SK-N-SH (cell line): ENCODE results near the gene TBC1D2. TPM values are rescaled to one million over a fixed set of nuclear protein-coding genes. Genes with fewer than 3 reads are reported as not detected.

ENCODE experiments used
- CTCF ChIA-PET: fragments of 300-600, 350-600 bp; formaldehyde crosslinking; extraction: SDS; loops from one replicate; lab custom pipeline; 2021; lab: Yijun Ruan, JAX
- POLR2A ChIA-PET: fragments of 350-600 bp; sonication (Branson Sonifier 250); formaldehyde crosslinking; extraction: SDS; loops from one replicate; lab custom pipeline; 2020; ENCODE audit warnings: antibody characterized with exemption, inconsistent platforms; lab: Yijun Ruan, JAX
- DNase-seq: peaks from one replicate; pipeline ENCODE4 v3.0.0; 2012
- H2AFZ ChIP-seq: fragments of 200-600 bp; sonication (generic); 2 replicates; pipeline ENCODE4 v1.8.1; 2016; ENCODE audit warnings: antibody characterized with exemption, mild to moderate bottlenecking, low read depth
- H3F3A ChIP-seq: fragments of 200-600 bp; sonication (generic); replicated peaks from 2 replicates; pipeline ENCODE3; 2016; ENCODE audit warnings: antibody characterized with exemption, mild to moderate bottlenecking; ENCODE audit not compliant: insufficient read depth
- H3K27ac ChIP-seq, 2 experiments: fragments of 200-500 bp in 1 of 2; fragments of 200-600 bp in 1 of 2; sonication (Bioruptor generic) in 1 of 2; sonication (generic), shearing (Covaris generic) in 1 of 2; 2 replicates each; pipeline versions ENCODE4 v1.5.1 to v1.6.1; 2014 to 2016; ENCODE audit warnings: low read depth in 2 of 2, inconsistent platforms in 1 of 2, low read length in 1 of 2, mild to moderate bottlenecking in 1 of 2, mixed read lengths in 1 of 2
- H3K27me3 ChIP-seq: fragments of 200-600 bp; sonication (generic), shearing (Covaris generic); 2 replicates; pipeline ENCODE4 v1.6.1; 2016; ENCODE audit warnings: mixed run types; ENCODE audit not compliant: insufficient read depth
- H3K36me3 ChIP-seq, 2 experiments: fragments of 200-500 bp in 1 of 2; fragments of 200-600 bp in 1 of 2; sonication (Bioruptor generic) in 1 of 2; sonication (generic) in 1 of 2; replicated peaks in 1 of 2; 2 replicates each; pipeline versions ENCODE3 to v1.5.1; 2014 to 2016; ENCODE audit warnings: low read length in 1 of 2, mild to moderate bottlenecking in 1 of 2; ENCODE audit not compliant: insufficient read depth in 2 of 2, control insufficient read depth in 1 of 2
- H3K4me1 ChIP-seq, 2 experiments: fragments of 200-500 bp in 1 of 2; fragments of 200-600 bp in 1 of 2; sonication (Bioruptor generic) in 1 of 2; sonication (generic), shearing (Covaris generic) in 1 of 2; 2 replicates each; pipeline versions ENCODE4 v1.5.1 to v1.6.1; 2014 to 2016; ENCODE audit warnings: low read depth in 1 of 2, low read length in 1 of 2, mixed run types in 1 of 2; ENCODE audit not compliant: insufficient read depth in 2 of 2, control insufficient read depth in 1 of 2
- H3K4me2 ChIP-seq: fragments of 200-600 bp; sonication (generic), shearing (Covaris generic); 2 replicates; pipeline ENCODE4 v1.6.1; 2017; ENCODE audit warnings: mixed run types
- H3K4me3 ChIP-seq, 2 experiments: fragments of 200-500 bp in 1 of 2; fragments of 200-600 bp in 1 of 2; sonication (Bioruptor generic) in 1 of 2; sonication (generic), shearing (Covaris generic) in 1 of 2; 2 replicates each; pipeline versions ENCODE4 v1.5.1 to v1.8.1; 2014 to 2016; ENCODE audit warnings: low read depth in 2 of 2, inconsistent platforms in 1 of 2, low read length in 1 of 2, mild to moderate bottlenecking in 1 of 2, mixed read lengths in 1 of 2, moderate library complexity in 1 of 2
- H3K79me2 ChIP-seq: fragments of 200-600 bp; sonication (generic); 2 replicates; pipeline ENCODE4 v1.8.1; 2017; ENCODE audit warnings: mild to moderate bottlenecking; ENCODE audit not compliant: insufficient read depth
- H3K9ac ChIP-seq: fragments of 200-600 bp; sonication (generic); 2 replicates; pipeline ENCODE4 v1.6.1; 2017; ENCODE audit warnings: mixed run types
- H3K9me2 ChIP-seq: fragments of 200-600 bp; sonication (generic); 2 replicates; pipeline ENCODE4 v1.6.1; 2017; ENCODE audit warnings: mixed run types
- H3K9me3 ChIP-seq: fragments of 200-600 bp; sonication (generic); 2 replicates; pipeline ENCODE4 v1.6.1; 2017; ENCODE audit warnings: mixed run types, mild to moderate bottlenecking, moderate library complexity
- H4K20me1 ChIP-seq: fragments of 200-600 bp; sonication (generic); 2 replicates; pipeline ENCODE4 v1.6.1; 2017; ENCODE audit warnings: mild to moderate bottlenecking, mixed run types; ENCODE audit not compliant: insufficient read depth
- ELF1 ChIP-seq: IDR thresholded peaks from 2 replicates; pipeline ENCODE4 v1.4.0; 2012
- FOSL2 ChIP-seq: IDR thresholded peaks from 2 replicates; pipeline ENCODE4 v1.4.0; 2012; ENCODE audit warnings: low read depth, mild to moderate bottlenecking, moderate library complexity, borderline replicate concordance
- FOXM1 ChIP-seq: IDR thresholded peaks from 2 replicates; pipeline ENCODE4 v1.4.0; 2012; ENCODE audit warnings: low read depth, mild to moderate bottlenecking
- GATA2 ChIP-seq: sonication (generic); formaldehyde crosslinking; IDR thresholded peaks from 2 replicates; pipeline ENCODE4 v1.5.0; 2020; ENCODE audit warnings: mild to moderate bottlenecking, missing genetic modification reagents
- NRF1 ChIP-seq: IDR thresholded peaks from 2 replicates; pipeline ENCODE4 v1.6.1; 2012; ENCODE audit warnings: low read depth, mild to moderate bottlenecking, low read length
- POLR2AphosphoS5 ChIP-seq: IDR thresholded peaks from 2 replicates; pipeline ENCODE4 v1.6.1; 2012; ENCODE audit warnings: low read depth, low read length
- RFX5 ChIP-seq: IDR thresholded peaks from 2 replicates; pipeline ENCODE4 v1.6.1; 2012; ENCODE audit warnings: mild to moderate bottlenecking, improper control_type of control experiment, low read length
- TAF1 ChIP-seq: IDR thresholded peaks from 2 replicates; pipeline ENCODE4 v1.6.1; 2012; ENCODE audit warnings: low read depth, mild to moderate bottlenecking, low read length, moderate library complexity, borderline replicate concordance
- TEAD4 ChIP-seq: IDR thresholded peaks from 2 replicates; pipeline ENCODE4 v1.4.0; 2012; ENCODE audit warnings: mild to moderate bottlenecking, borderline replicate concordance; ENCODE audit not compliant: insufficient read depth
- USF1 ChIP-seq: IDR thresholded peaks from 2 replicates; pipeline ENCODE4 v1.4.0; 2012; ENCODE audit warnings: low read depth, borderline replicate concordance
- YY1 ChIP-seq: IDR thresholded peaks from 2 replicates; pipeline ENCODE4 v1.4.0; 2012; ENCODE audit warnings: low read depth, mild to moderate bottlenecking
- WGBS: methylation state at CpG from one replicate; pipeline ENCODE4 v1.1.6; 2017; ENCODE audit warnings: low lambda C conversion rate; 5-methylcytosine and 5-hydroxymethylcytosine counted together
- polyA plus RNA-seq, 3 experiments: library from polyadenylated mRNA; depleted of rRNA; stranded (reverse); fragments of >200 nt; gene quantifications; 2 replicates each; pipeline ENCODE4 v1.2.3, GENCODE V29; 2012
- TF ChIP-seq, protein P1 (sequence below): IDR thresholded peaks from 2 replicates; pipeline ENCODE4 v1.4.0; 2012; ENCODE audit warnings: low read depth, borderline replicate concordance
- TF ChIP-seq, protein P2 (sequence below): IDR thresholded peaks from 2 replicates; pipeline ENCODE4; 2012
- TF ChIP-seq, protein P3 (sequence below): fragments of 150-350 bp; IDR thresholded peaks from 2 replicates; pipeline ENCODE4 v1.6.1; 2017; ENCODE audit warnings: antibody characterized with exemption, low read length, low read depth, borderline replicate concordance
- TF ChIP-seq, protein P4 (sequence below): IDR thresholded peaks from 2 replicates; pipeline ENCODE4 v1.6.1; 2012; ENCODE audit warnings: mild to moderate bottlenecking, low read depth, low read length, moderate library complexity

The TBC1D2 gene
- polyA plus RNA-seq, 1 of the 3 experiments (the other 2 are of a cell fraction): 5.6 TPM

DNA sequence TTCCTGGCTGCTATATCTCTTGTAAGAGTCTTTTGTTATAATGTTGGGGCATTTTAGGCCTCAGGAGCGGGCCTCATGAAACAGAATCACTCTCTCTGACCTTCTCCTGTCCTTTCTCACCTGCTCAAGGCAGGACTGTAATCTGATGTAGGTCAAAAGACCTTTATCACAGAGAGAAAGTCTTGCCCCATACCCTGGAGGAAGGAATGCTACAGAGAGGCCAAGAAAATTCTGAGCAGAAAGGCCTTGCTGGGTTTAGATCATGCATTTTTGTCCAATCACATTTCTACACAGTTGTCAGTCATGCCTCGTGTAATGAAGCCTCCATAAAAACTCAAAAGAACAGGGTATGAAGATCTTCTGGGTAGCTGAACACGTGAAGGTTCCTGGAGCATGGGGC, 45.2 kb upstream of the TBC1D2 start:
- Histone ChIP-seq H3F3A (no peaks in the 10 kb centered on the region), H3K9me2 (no peaks in the 10 kb centered on the region), H3K9ac (no peak overlapping the region), H4K20me1 (no peaks in the 10 kb centered on the region), H3K4me1 (peaks cover 0 to 3% of the 10 kb centered on the region in 2 experiments; a peak in 1 of 4 replicates), H3K79me2 (no peaks in the 10 kb centered on the region), H3K36me3 (no peaks in the 10 kb centered on the region), H2AFZ (no peak overlapping the region), H3K4me2 (no peak overlapping the region), H3K27me3 (no peaks in the 10 kb centered on the region), H3K27ac (no peak overlapping the region), H3K9me3 (no peaks in the 10 kb centered on the region), H3K4me3 (no peak overlapping the region)
- ChIA-PET POLR2A (no interaction called here), CTCF (interaction anchor here (0.8 to 2.1 kb wide), 2 partner anchors 15 to 16 kb away, joined by 3 to 7 read pairs; no protein-coding TSS in a partner anchor)
- no peak for DNase-seq
- 43% methylated on average over 3 of the region's 3 CpGs for WGBS
- TF ChIP-seq USF1: no peak
- TF ChIP-seq FOXM1: no peak
- no peak for TF ChIP-seq TAF1
- TF ChIP-seq RFX5: no peak
- no peak for TF ChIP-seq POLR2AphosphoS5
- no peak for TF ChIP-seq FOSL2
- no peak for TF ChIP-seq GATA2

DNA sequence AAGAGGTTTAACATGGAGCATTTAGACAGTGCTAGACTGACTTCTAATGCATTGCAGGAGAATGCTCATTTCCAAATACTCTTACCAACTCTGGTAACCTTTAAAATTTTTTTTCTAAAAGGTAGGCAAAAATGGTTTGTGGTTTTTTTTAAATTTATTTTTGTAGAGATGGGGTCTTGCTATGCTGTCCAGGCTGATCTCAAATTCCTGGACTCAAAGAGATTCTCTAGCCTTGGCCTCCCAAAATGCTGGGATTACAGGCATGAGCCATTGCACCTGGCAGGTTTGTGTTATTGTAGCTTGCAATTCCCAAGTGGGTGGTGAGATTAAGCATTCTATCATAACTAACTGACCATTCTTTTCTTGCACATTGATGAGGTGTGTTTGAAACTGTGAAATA, 43.0 kb upstream of the TBC1D2 start:
- Histone ChIP-seq H3K4me2 (no peak overlapping the region), H3K9me2 (no peaks in the 10 kb centered on the region), H3K36me3 (no peaks in the 10 kb centered on the region), H4K20me1 (no peaks in the 10 kb centered on the region), H3K9me3 (no peaks in the 10 kb centered on the region), H3K79me2 (no peaks in the 10 kb centered on the region), H3K27me3 (peaks cover 9% of the 10 kb centered on the region; the same call in 1 of the 2 replicates), H3K27ac (no peak overlapping the region), H3F3A (no peaks in the 10 kb centered on the region), H3K4me1 (peaks cover 0 to 2% of the 10 kb centered on the region in 2 experiments; a peak in 1 of 4 replicates), H2AFZ (no peak overlapping the region), H3K4me3 (no peak overlapping the region), H3K9ac (no peak overlapping the region)
- TF ChIP-seq, protein P1, sequence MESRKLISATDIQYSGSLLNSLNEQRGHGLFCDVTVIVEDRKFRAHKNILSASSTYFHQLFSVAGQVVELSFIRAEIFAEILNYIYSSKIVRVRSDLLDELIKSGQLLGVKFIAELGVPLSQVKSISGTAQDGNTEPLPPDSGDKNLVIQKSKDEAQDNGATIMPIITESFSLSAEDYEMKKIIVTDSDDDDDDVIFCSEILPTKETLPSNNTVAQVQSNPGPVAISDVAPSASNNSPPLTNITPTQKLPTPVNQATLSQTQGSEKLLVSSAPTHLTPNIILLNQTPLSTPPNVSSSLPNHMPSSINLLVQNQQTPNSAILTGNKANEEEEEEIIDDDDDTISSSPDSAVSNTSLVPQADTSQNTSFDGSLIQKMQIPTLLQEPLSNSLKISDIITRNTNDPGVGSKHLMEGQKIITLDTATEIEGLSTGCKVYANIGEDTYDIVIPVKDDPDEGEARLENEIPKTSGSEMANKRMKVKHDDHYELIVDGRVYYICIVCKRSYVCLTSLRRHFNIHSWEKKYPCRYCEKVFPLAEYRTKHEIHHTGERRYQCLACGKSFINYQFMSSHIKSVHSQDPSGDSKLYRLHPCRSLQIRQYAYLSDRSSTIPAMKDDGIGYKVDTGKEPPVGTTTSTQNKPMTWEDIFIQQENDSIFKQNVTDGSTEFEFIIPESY: no peak
- TF ChIP-seq, protein P2, sequence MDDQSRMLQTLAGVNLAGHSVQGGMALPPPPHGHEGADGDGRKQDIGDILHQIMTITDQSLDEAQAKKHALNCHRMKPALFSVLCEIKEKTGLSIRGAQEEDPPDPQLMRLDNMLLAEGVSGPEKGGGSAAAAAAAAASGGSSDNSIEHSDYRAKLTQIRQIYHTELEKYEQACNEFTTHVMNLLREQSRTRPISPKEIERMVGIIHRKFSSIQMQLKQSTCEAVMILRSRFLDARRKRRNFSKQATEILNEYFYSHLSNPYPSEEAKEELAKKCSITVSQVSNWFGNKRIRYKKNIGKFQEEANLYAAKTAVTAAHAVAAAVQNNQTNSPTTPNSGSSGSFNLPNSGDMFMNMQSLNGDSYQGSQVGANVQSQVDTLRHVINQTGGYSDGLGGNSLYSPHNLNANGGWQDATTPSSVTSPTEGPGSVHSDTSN: no peak
- TF ChIP-seq USF1 (no peak), ELF1 (no peak), TEAD4 (no peak), NRF1 (no peak), YY1 (no peak), TAF1 (no peak)
- TF ChIP-seq, protein P3, sequence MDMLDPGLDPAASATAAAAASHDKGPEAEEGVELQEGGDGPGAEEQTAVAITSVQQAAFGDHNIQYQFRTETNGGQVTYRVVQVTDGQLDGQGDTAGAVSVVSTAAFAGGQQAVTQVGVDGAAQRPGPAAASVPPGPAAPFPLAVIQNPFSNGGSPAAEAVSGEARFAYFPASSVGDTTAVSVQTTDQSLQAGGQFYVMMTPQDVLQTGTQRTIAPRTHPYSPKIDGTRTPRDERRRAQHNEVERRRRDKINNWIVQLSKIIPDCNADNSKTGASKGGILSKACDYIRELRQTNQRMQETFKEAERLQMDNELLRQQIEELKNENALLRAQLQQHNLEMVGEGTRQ: no peak
- TF ChIP-seq, protein P4, sequence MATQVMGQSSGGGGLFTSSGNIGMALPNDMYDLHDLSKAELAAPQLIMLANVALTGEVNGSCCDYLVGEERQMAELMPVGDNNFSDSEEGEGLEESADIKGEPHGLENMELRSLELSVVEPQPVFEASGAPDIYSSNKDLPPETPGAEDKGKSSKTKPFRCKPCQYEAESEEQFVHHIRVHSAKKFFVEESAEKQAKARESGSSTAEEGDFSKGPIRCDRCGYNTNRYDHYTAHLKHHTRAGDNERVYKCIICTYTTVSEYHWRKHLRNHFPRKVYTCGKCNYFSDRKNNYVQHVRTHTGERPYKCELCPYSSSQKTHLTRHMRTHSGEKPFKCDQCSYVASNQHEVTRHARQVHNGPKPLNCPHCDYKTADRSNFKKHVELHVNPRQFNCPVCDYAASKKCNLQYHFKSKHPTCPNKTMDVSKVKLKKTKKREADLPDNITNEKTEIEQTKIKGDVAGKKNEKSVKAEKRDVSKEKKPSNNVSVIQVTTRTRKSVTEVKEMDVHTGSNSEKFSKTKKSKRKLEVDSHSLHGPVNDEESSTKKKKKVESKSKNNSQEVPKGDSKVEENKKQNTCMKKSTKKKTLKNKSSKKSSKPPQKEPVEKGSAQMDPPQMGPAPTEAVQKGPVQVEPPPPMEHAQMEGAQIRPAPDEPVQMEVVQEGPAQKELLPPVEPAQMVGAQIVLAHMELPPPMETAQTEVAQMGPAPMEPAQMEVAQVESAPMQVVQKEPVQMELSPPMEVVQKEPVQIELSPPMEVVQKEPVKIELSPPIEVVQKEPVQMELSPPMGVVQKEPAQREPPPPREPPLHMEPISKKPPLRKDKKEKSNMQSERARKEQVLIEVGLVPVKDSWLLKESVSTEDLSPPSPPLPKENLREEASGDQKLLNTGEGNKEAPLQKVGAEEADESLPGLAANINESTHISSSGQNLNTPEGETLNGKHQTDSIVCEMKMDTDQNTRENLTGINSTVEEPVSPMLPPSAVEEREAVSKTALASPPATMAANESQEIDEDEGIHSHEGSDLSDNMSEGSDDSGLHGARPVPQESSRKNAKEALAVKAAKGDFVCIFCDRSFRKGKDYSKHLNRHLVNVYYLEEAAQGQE: no peak
- POLR2A ChIA-PET: no interaction called here
- DNase-seq: no peak
- CTCF ChIA-PET: interaction anchor here (1.3 to 2.8 kb wide), 3 partner anchors 9 to 477 kb away, joined by 3 to 10 read pairs (median 7); no protein-coding TSS in a partner anchor
